ENCODE results near the gene CHMP2A.

DNA sequence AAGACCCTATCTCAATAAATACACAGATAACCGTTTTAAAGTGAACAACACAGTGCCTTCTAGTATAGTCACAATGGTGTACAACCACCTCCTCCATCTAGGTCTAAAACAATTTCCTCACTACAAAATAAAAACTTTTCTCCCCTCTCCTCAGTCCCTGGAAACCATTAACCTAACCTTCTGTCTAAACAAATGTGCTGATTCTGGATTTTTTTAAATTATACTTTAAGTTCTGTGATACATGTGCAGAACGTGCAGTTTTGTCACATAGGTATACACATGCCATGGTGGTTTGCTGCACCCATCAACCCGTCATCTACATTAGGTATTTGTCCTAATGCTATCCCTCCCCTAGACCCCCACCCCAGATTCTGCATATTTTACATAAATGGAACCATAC lies 25.5 kb downstream of the CHMP2A start:
- TF ChIP-seq, protein P1, sequence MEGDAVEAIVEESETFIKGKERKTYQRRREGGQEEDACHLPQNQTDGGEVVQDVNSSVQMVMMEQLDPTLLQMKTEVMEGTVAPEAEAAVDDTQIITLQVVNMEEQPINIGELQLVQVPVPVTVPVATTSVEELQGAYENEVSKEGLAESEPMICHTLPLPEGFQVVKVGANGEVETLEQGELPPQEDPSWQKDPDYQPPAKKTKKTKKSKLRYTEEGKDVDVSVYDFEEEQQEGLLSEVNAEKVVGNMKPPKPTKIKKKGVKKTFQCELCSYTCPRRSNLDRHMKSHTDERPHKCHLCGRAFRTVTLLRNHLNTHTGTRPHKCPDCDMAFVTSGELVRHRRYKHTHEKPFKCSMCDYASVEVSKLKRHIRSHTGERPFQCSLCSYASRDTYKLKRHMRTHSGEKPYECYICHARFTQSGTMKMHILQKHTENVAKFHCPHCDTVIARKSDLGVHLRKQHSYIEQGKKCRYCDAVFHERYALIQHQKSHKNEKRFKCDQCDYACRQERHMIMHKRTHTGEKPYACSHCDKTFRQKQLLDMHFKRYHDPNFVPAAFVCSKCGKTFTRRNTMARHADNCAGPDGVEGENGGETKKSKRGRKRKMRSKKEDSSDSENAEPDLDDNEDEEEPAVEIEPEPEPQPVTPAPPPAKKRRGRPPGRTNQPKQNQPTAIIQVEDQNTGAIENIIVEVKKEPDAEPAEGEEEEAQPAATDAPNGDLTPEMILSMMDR (conservative IDR thresholded peaks at IDR 0.05; ENCODE audit: low read depth in 2 of 2), result no peak
- TF ChIP-seq EZH2phosphoT487 (IDR thresholded peaks at IDR 0.05; ENCODE audit: unreplicated experiment) (no peak), EZH2 (IDR thresholded peaks at IDR 0.05; ENCODE audit: low read depth, unreplicated experiment) (no peak), CREB1 (CRISPR knock-in tag; IDR thresholded peaks at IDR 0.05; ENCODE audit: low read depth) (no peak), JUNB (IDR thresholded peaks at IDR 0.05; ENCODE audit: unreplicated experiment) (no peak), REST (IDR thresholded peaks at IDR 0.05; ENCODE audit: unreplicated experiment) (no peak)

All from GM23338 (cell line).